Hypothalamus (tissue), 51 donors: ENCODE results near the gene MYADM.

ENCODE experiments used
- DNase-seq, 51 donors: peaks; one replicate each; lab custom pipeline; 2025; lab: John Stamatoyannopoulos, UW

The MYADM gene

GRCh38 chr19:53868091-53868891 is 608 bp downstream of the MYADM start:
- DNase-seq = peak in 21 of 51 donors; percentile 11 to 68 (median 39)

GRCh38 chr19:53868892-53869804 is 1.5 kb downstream of the MYADM start:
- peak in 46 of 51 donors; percentile 7 to 82 (median 58) for DNase-seq

- peak in 1 of 51 donors; percentile 15 for DNase-seq
Measured at GRCh38 chr19:53869805-53870484, 2.3 kb downstream of the MYADM start.

GRCh38 chr19:53870485-53870844 is 2.8 kb downstream of the MYADM start:
- peak in 3 of 51 donors; percentile 3 to 18 (median 6) for DNase-seq

- DNase-seq = no peak
Measured at GRCh38 chr19:53871454-53871853, 3.8 kb downstream of the MYADM start.

- DNase-seq = no peak
Measured at GRCh38 chr19:53872762-53873161, 5.1 kb downstream of the MYADM start.

GRCh38 chr19:53873773-53874605 is 6.3 kb downstream of the MYADM start:
- no peak for DNase-seq

- DNase-seq = no peak
Measured at GRCh38 chr19:53874606-53874990, 6.9 kb downstream of the MYADM start.

GRCh38 chr19:53875602-53876325 is 8.1 kb downstream of the MYADM start:
- DNase-seq = no peak

GRCh38 chr19:53876651-53877224 is 9.1 kb downstream of the MYADM start:
- DNase-seq = no peak

- DNase-seq = no peak
Measured at GRCh38 chr19:53877361-53877766, 9.7 kb downstream of the MYADM start.

GRCh38 chr19:53878776-53879139 is 11.1 kb downstream of the MYADM start:
- DNase-seq = no peak

GRCh38 chr19:53879140-53880081 is 11.7 kb downstream of the MYADM start:
- DNase-seq = peak; percentile 34 to 96 (median 89)

- DNase-seq = no peak
Measured at GRCh38 chr19:53880711-53881481, 13.2 kb downstream of the MYADM start.

GRCh38 chr19:53881482-53882390 is 14.1 kb downstream of the MYADM start, which contains the start of gene PRKCG:
Gene PRKCG, plus strand, starts transcription at chr19:53882197. Its CDS starts 298 bp downstream, at chr19:53882495.
- DNase-seq = peak in 16 of 51 donors; percentile 4 to 57 (median 30)
